ENCODE data around the gene APOBEC3H.

APOBEC3H gene

GRCh38 chr22:39081598-39081997, 15.4 kb upstream of the APOBEC3H start:
- H3K9me3 ChIP-seq (ENCODE audit: low read length) = no peaks in the 10 kb centered on the region
- H2AFZ ChIP-seq (ENCODE audit: low read length) = no peak overlapping the region
- H3K79me2 ChIP-seq (ENCODE audit: insufficient read depth, low read length) = no peaks in the 10 kb centered on the region
- peaks cover 4% of the 10 kb centered on the region; the same call in 1 of the 2 replicates for H3K27me3 ChIP-seq (ENCODE audit: insufficient read depth, low read length)
- H3K9me2 ChIP-seq (ENCODE audit: low read depth, low read length) = no peaks in the 10 kb centered on the region
- H3K4me1 ChIP-seq (ENCODE audit: insufficient read depth, low read length, severe bottlenecking) = no peaks in the 10 kb centered on the region
- no peaks in the 10 kb centered on the region for H3K36me3 ChIP-seq (ENCODE audit: insufficient read depth, low read length)
- H3F3A ChIP-seq (ENCODE audit: insufficient read depth, low read length) = no peaks in the 10 kb centered on the region
- no peak overlapping the region for H3K9ac ChIP-seq (ENCODE audit: low read length)
- no peak overlapping the region for H3K4me2 ChIP-seq (ENCODE audit: low read length)
- no peak overlapping the region for H3K27ac ChIP-seq (ENCODE audit: low read depth, low read length, poor library complexity, severe bottlenecking)
- H3K4me3 ChIP-seq (ENCODE audit: low read depth, low read length, poor library complexity, severe bottlenecking) = no peak overlapping the region
- TF ChIP-seq EZH2 (IDR thresholded peaks at IDR 0.05; ENCODE audit: borderline replicate concordance, low read length) = no peak
- TF ChIP-seq CTCF (IDR thresholded peaks at IDR 0.05; ENCODE audit: low read length) = no peak
- no peaks in the 10 kb centered on the region for H4K20me1 ChIP-seq (ENCODE audit: insufficient read depth, low read length)

DNA sequence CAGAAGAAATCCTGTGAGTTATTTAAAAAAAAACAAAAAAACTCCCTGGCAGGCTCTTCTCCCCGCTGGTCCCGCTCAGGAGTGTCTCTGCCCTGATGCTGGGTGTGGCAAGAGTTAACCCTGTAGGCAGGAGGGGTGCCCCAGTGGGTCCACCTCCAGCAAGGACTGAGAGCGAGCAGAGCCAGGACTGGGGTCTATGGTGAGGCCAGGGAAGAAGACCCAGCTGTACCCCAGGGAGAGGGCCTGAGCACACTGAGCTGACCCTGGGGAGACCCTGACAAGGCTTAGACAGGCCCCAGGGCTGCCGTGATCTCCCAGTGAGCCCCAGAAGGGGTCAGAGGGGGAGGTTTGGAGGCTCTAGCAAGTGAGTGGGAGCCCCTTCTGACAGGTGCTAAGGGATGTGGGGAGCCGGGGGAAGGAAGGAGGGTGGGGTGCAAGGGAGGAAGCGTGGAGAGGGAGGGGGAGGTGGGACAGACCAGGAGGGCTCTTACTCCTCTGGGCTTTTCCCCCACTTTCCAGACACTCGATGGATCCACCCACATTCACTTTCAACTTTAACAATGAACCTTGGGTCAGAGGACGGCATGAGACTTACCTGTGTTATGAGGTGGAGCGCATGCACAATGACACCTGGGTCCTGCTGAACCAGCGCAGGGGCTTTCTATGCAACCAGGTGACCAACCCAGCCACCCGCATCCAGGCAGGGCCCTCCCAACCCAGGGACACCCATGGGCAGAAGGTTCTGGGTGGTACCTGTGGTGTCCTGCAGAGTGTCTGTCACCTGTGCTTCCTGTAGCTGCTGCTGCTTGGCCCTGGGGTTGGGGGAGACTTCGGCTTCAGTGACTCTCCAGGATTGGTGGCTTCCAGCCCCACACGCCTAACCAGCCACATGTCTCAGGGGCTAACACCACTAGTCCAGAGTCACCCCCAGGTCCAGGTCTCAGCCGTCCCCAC, 13.6 kb upstream of the APOBEC3H start:
- Histone ChIP-seq H2AFZ (ENCODE audit: low read length) (no peak overlapping the region), H3K9ac (ENCODE audit: low read length) (no peak overlapping the region), H3K27me3 (ENCODE audit: insufficient read depth, low read length) (peaks cover 4% of the 10 kb centered on the region; the same call in 1 of the 2 replicates), H3F3A (ENCODE audit: insufficient read depth, low read length) (no peaks in the 10 kb centered on the region), H3K9me2 (ENCODE audit: low read depth, low read length) (no peaks in the 10 kb centered on the region), H3K79me2 (ENCODE audit: insufficient read depth, low read length) (no peaks in the 10 kb centered on the region), H3K4me2 (ENCODE audit: low read length) (no peak overlapping the region), H3K4me3 (ENCODE audit: low read depth, low read length, poor library complexity, severe bottlenecking) (no peak overlapping the region), H3K36me3 (ENCODE audit: insufficient read depth, low read length) (no peaks in the 10 kb centered on the region), H3K27ac (ENCODE audit: low read depth, low read length, poor library complexity, severe bottlenecking) (no peak overlapping the region), H3K4me1 (ENCODE audit: insufficient read depth, low read length, severe bottlenecking) (no peaks in the 10 kb centered on the region), H4K20me1 (ENCODE audit: insufficient read depth, low read length) (no peaks in the 10 kb centered on the region), H3K9me3 (ENCODE audit: low read length) (no peaks in the 10 kb centered on the region)
- TF ChIP-seq EZH2 (IDR thresholded peaks at IDR 0.05; ENCODE audit: borderline replicate concordance, low read length) (no peak), CTCF (IDR thresholded peaks at IDR 0.05; ENCODE audit: low read length) (no peak)

- H3K9ac ChIP-seq (ENCODE audit: low read length) = no peak overlapping the region
- H4K20me1 ChIP-seq (ENCODE audit: insufficient read depth, low read length) = no peaks in the 10 kb centered on the region
- peaks cover 4% of the 10 kb centered on the region; the same call in 1 of the 2 replicates for H3K27me3 ChIP-seq (ENCODE audit: insufficient read depth, low read length)
- no peaks in the 10 kb centered on the region for H3K36me3 ChIP-seq (ENCODE audit: insufficient read depth, low read length)
- H3K4me3 ChIP-seq (ENCODE audit: low read depth, low read length, poor library complexity, severe bottlenecking) = no peak overlapping the region
- TF ChIP-seq EZH2 (IDR thresholded peaks at IDR 0.05; ENCODE audit: borderline replicate concordance, low read length) (no peak), CTCF (IDR thresholded peaks at IDR 0.05; ENCODE audit: low read length) (no peak)
- no peaks in the 10 kb centered on the region for H3K9me3 ChIP-seq (ENCODE audit: low read length)
- H2AFZ ChIP-seq (ENCODE audit: low read length) = no peak overlapping the region
- no peak overlapping the region for H3K27ac ChIP-seq (ENCODE audit: low read depth, low read length, poor library complexity, severe bottlenecking)
- H3K4me1 ChIP-seq (ENCODE audit: insufficient read depth, low read length, severe bottlenecking) = no peaks in the 10 kb centered on the region
- H3K4me2 ChIP-seq (ENCODE audit: low read length) = no peak overlapping the region
- no peaks in the 10 kb centered on the region for H3K79me2 ChIP-seq (ENCODE audit: insufficient read depth, low read length)
- no peaks in the 10 kb centered on the region for H3F3A ChIP-seq (ENCODE audit: insufficient read depth, low read length)
- no peaks in the 10 kb centered on the region for H3K9me2 ChIP-seq (ENCODE audit: low read depth, low read length)
Observed at GRCh38 chr22:39084666-39085065, 12.4 kb upstream of the APOBEC3H start.
